Trophoblast cell (in vitro differentiated cells and primary cell): ENCODE data around the gene CYTH3.

ENCODE experiments used
- DNase-seq, 2 donors: peaks; one replicate each; pipeline ENCODE4 v3.0.0-alpha.2; 2016
- H2AFZ ChIP-seq: 2 replicates; pipeline ENCODE4 v1.6.1; 2013; ENCODE audit warnings: low read length, moderate library complexity, mild to moderate bottlenecking; ENCODE audit not compliant: insufficient read depth, poor library complexity
- H2AK5ac ChIP-seq: 2 replicates; pipeline ENCODE4 v1.6.1; 2013; ENCODE audit warnings: mild to moderate bottlenecking, low read length
- H2BK120ac ChIP-seq: 2 replicates; pipeline ENCODE4 v1.6.1; 2013; ENCODE audit warnings: low read length, mild to moderate bottlenecking, moderate library complexity; ENCODE audit not compliant: insufficient read depth, poor library complexity
- H2BK12ac ChIP-seq: 2 replicates; pipeline ENCODE4 v1.6.1; 2013; ENCODE audit warnings: mild to moderate bottlenecking, low read length, moderate library complexity
- H2BK5ac ChIP-seq: 2 replicates; pipeline ENCODE4 v1.6.1; 2013; ENCODE audit warnings: low read length, low read depth, moderate library complexity, mild to moderate bottlenecking; ENCODE audit not compliant: poor library complexity
- H3K14ac ChIP-seq: 2 replicates; pipeline ENCODE4 v1.6.1; 2013; ENCODE audit warnings: mild to moderate bottlenecking, low read length
- H3K18ac ChIP-seq: 2 replicates; pipeline ENCODE4 v1.6.1; 2013; ENCODE audit warnings: mild to moderate bottlenecking, low read length
- H3K23ac ChIP-seq: 2 replicates; pipeline ENCODE4 v1.6.1; 2013; ENCODE audit warnings: low read length
- H3K27ac ChIP-seq: 2 replicates; pipeline ENCODE4 v1.5.1; 2013; ENCODE audit warnings: low read depth, mild to moderate bottlenecking, inconsistent platforms, low read length, moderate library complexity
- H3K27me3 ChIP-seq: 2 replicates; pipeline ENCODE4 v1.6.1; 2013; ENCODE audit warnings: inconsistent platforms, mild to moderate bottlenecking, low read length, moderate library complexity; ENCODE audit not compliant: insufficient read depth
- H3K36me3 ChIP-seq, 2 experiments: 1 replicate in 1 of 2; 2 replicates in 1 of 2; pipeline ENCODE4 v1.6.1; 2013; ENCODE audit warnings: low read length in 2 of 2, mild to moderate bottlenecking in 2 of 2, moderate library complexity in 1 of 2; ENCODE audit not compliant: insufficient read depth in 2 of 2, control insufficient read depth in 1 of 2
- H3K4ac ChIP-seq: 2 replicates; pipeline ENCODE4 v1.6.1; 2013; ENCODE audit warnings: low read depth, mild to moderate bottlenecking, low read length, moderate library complexity
- H3K4me1 ChIP-seq, 2 experiments: 1 replicate in 1 of 2; 2 replicates in 1 of 2; pipeline ENCODE4 v1.6.1; 2013; ENCODE audit warnings: low read length in 2 of 2, mild to moderate bottlenecking in 2 of 2, moderate library complexity in 1 of 2; ENCODE audit not compliant: insufficient read depth in 2 of 2, control insufficient read depth in 1 of 2
- H3K4me2 ChIP-seq: 2 replicates; pipeline ENCODE4 v1.6.1; 2013; ENCODE audit warnings: inconsistent platforms, mild to moderate bottlenecking, low read length, moderate library complexity
- H3K4me3 ChIP-seq: 2 replicates; pipeline ENCODE4 v1.5.1; 2013; ENCODE audit warnings: mild to moderate bottlenecking, low read depth, low read length, inconsistent platforms
- H3K79me1 ChIP-seq: one replicate; pipeline ENCODE4 v1.6.1; 2013; ENCODE audit warnings: low read length
- H3K79me2 ChIP-seq: 2 replicates; pipeline ENCODE4 v1.6.1; 2013; ENCODE audit warnings: low read length, mild to moderate bottlenecking; ENCODE audit not compliant: control insufficient read depth, insufficient read depth, poor library complexity
- H3K9ac ChIP-seq: 2 replicates; pipeline ENCODE4 v1.6.1; 2013; ENCODE audit warnings: mild to moderate bottlenecking, low read length
- H3K9me3 ChIP-seq: 2 replicates; pipeline ENCODE4 v1.6.1; 2013; ENCODE audit warnings: low read depth, mild to moderate bottlenecking, control low read depth, inconsistent platforms, low read length; ENCODE audit not compliant: insufficient read depth
- H4K12ac ChIP-seq: 2 replicates; pipeline ENCODE4 v1.6.1; 2013; ENCODE audit warnings: low read depth, mild to moderate bottlenecking, low read length, moderate library complexity
- H4K8ac ChIP-seq: 2 replicates; pipeline ENCODE4 v1.6.1; 2013; ENCODE audit warnings: low read depth, mild to moderate bottlenecking, low read length, moderate library complexity
- H4K91ac ChIP-seq: one replicate; pipeline ENCODE4 v1.6.1; 2013; ENCODE audit warnings: low read depth, mild to moderate bottlenecking, low read length, moderate library complexity
- WGBS: extraction: QIAGEN DNeasy Blood & Tissue Kit; methylation state at CpG from one replicate; pipeline ENCODE4 v1.1.7; 2013; ENCODE audit warnings: missing lambda C conversion rate; ENCODE audit not compliant: insufficient read length, insufficient coverage; ENCODE audit errors: extremely low coverage; 5-methylcytosine and 5-hydroxymethylcytosine counted together

Gene CYTH3

GRCh38 chr7:6261699-6262098, 10.7 kb downstream of the CYTH3 start:
- Histone ChIP-seq H3K18ac (no peak overlapping the region), H3K4ac (no peak overlapping the region), H4K91ac (no peak overlapping the region), H3K9me3 (no peaks in the 10 kb centered on the region), H3K27me3 (no peaks in the 10 kb centered on the region), H3K9ac (no peak overlapping the region), H3K4me1 (peaks cover 0 to under 1% of the 10 kb centered on the region in 2 experiments), H2BK12ac (no peak overlapping the region), H3K79me1 (no peaks in the 10 kb centered on the region), H3K27ac (no peak overlapping the region), H3K79me2 (no peaks in the 10 kb centered on the region), H2AFZ (no peak overlapping the region), H3K14ac (no peak overlapping the region), H4K12ac (no peak overlapping the region), H2BK5ac (no peak overlapping the region), H3K36me3 (no peaks in the 10 kb centered on the region), H3K4me3 (no peak overlapping the region), H2BK120ac (no peak overlapping the region), H3K23ac (no peak overlapping the region), H3K4me2 (no peak overlapping the region), H4K8ac (no peak overlapping the region), H2AK5ac (no peak overlapping the region)
- no CpG with 5 or more reads among the region's 2 CpGs for WGBS
- DNase-seq, result no peak

- Histone ChIP-seq H2BK12ac (no peak overlapping the region), H2AFZ (no peak overlapping the region), H3K27ac (no peak overlapping the region), H3K9me3 (no peaks in the 10 kb centered on the region), H3K4me2 (no peak overlapping the region), H4K8ac (no peak overlapping the region), H3K9ac (no peak overlapping the region), H2BK5ac (no peak overlapping the region), H3K4me1 (peaks cover 2 to 3% of the 10 kb centered on the region in 2 experiments), H3K36me3 (no peaks in the 10 kb centered on the region), H3K4ac (no peak overlapping the region), H2AK5ac (no peak overlapping the region), H4K12ac (no peak overlapping the region), H3K4me3 (no peak overlapping the region), H2BK120ac (no peak overlapping the region), H3K23ac (no peak overlapping the region), H4K91ac (no peak overlapping the region), H3K14ac (no peak overlapping the region), H3K27me3 (no peaks in the 10 kb centered on the region), H3K79me1 (no peaks in the 10 kb centered on the region), H3K79me2 (no peaks in the 10 kb centered on the region), H3K18ac (no peak overlapping the region)
- no peak for DNase-seq
- WGBS, result no CpG with 5 or more reads among the region's 6 CpGs
Measured at GRCh38 chr7:6260291-6261187, 11.9 kb downstream of the CYTH3 start.

GRCh38 chr7:6259257-6259656, 13.2 kb downstream of the CYTH3 start:
- no peak overlapping the region for H3K23ac ChIP-seq
- H4K8ac ChIP-seq, result no peak overlapping the region
- H2BK5ac ChIP-seq, result no peak overlapping the region
- H2AK5ac ChIP-seq, result no peak overlapping the region
- no peak overlapping the region for H3K27ac ChIP-seq
- H2AFZ ChIP-seq, result no peak overlapping the region
- no peak overlapping the region for H3K4me2 ChIP-seq
- H4K12ac ChIP-seq, result no peak overlapping the region
- no peak overlapping the region for H3K4me3 ChIP-seq
- no peaks in the 10 kb centered on the region for H3K36me3 ChIP-seq
- no peaks in the 10 kb centered on the region for H3K79me1 ChIP-seq
- H2BK12ac ChIP-seq, result no peak overlapping the region
- H3K4me1 ChIP-seq, result peaks cover 2 to 6% of the 10 kb centered on the region in 2 experiments
- no peak overlapping the region for H3K4ac ChIP-seq
- no peak overlapping the region for H2BK120ac ChIP-seq
- no peak overlapping the region for H3K18ac ChIP-seq
- WGBS, result no CpG with 5 or more reads among the region's 3 CpGs
- H3K9me3 ChIP-seq, result no peaks in the 10 kb centered on the region
- H4K91ac ChIP-seq, result no peak overlapping the region
- no peak for DNase-seq
- H3K14ac ChIP-seq, result no peak overlapping the region
- H3K27me3 ChIP-seq, result no peaks in the 10 kb centered on the region
- no peak overlapping the region for H3K9ac ChIP-seq
- H3K79me2 ChIP-seq, result no peaks in the 10 kb centered on the region

- H3K27me3 ChIP-seq, result no peaks in the 10 kb centered on the region
- H4K12ac ChIP-seq, result no peak overlapping the region
- no peak for DNase-seq
- H3K4ac ChIP-seq, result no peak overlapping the region
- H3K27ac ChIP-seq, result no peak overlapping the region
- H3K4me1 ChIP-seq, result peaks cover 2 to 6% of the 10 kb centered on the region in 2 experiments
- H3K9ac ChIP-seq, result no peak overlapping the region
- H3K18ac ChIP-seq, result no peak overlapping the region
- H3K79me2 ChIP-seq, result no peaks in the 10 kb centered on the region
- no peak overlapping the region for H3K4me3 ChIP-seq
- no peak overlapping the region for H3K23ac ChIP-seq
- no peaks in the 10 kb centered on the region for H3K36me3 ChIP-seq
- H2BK120ac ChIP-seq, result no peak overlapping the region
- H2BK12ac ChIP-seq, result no peak overlapping the region
- no peak overlapping the region for H4K91ac ChIP-seq
- H3K79me1 ChIP-seq, result no peaks in the 10 kb centered on the region
- H2BK5ac ChIP-seq, result no peak overlapping the region
- no peak overlapping the region for H3K4me2 ChIP-seq
- no peak overlapping the region for H2AFZ ChIP-seq
- no peak overlapping the region for H4K8ac ChIP-seq
- no peaks in the 10 kb centered on the region for H3K9me3 ChIP-seq
- H2AK5ac ChIP-seq, result no peak overlapping the region
- H3K14ac ChIP-seq, result no peak overlapping the region
- no CpG with 5 or more reads among the region's 5 CpGs for WGBS
Measured at GRCh38 chr7:6258440-6259182, 13.8 kb downstream of the CYTH3 start.
